ENCODE results near the gene SF1.
A peak's percentile ranks its signal among the peaks of the same experiment; 100 is the strongest.

The SF1 gene

GRCh38 chr11:64759722-64760719 lies 18.3 kb downstream of the SF1 start, which contains the start of gene PYGM:
TSS of gene PYGM (minus strand) at chr11:64759974. CDS start at chr11:64759898, 76 bp downstream.
- no peak for DNase-seq

- no peak for DNase-seq
Measured at GRCh38 chr11:64759131-64759721, 19.1 kb downstream of the SF1 start.

GRCh38 chr11:64758330-64759079 lies 19.8 kb downstream of the SF1 start:
- DNase-seq: no peak

GRCh38 chr11:64757549-64758329 lies 20.6 kb downstream of the SF1 start:
- DNase-seq: no peak

- DNase-seq: no peak
Measured at GRCh38 chr11:64755681-64756361, 22.5 kb downstream of the SF1 start.

GRCh38 chr11:64754919-64755662 lies 23.3 kb downstream of the SF1 start:
- DNase-seq: no peak

GRCh38 chr11:64754124-64754918 lies 24.0 kb downstream of the SF1 start:
- DNase-seq: no peak

- no peak for DNase-seq
Measured at GRCh38 chr11:64753380-64754123, 24.8 kb downstream of the SF1 start.

GRCh38 chr11:64753019-64753379 lies 25.3 kb downstream of the SF1 start:
- no peak for DNase-seq

- DNase-seq: no peak
Measured at GRCh38 chr11:64752175-64752970, 26.0 kb downstream of the SF1 start.

- DNase-seq: no peak
Measured at GRCh38 chr11:64751580-64751979, 26.8 kb downstream of the SF1 start.

GRCh38 chr11:64751136-64751535 lies 27.2 kb downstream of the SF1 start:
- no peak for DNase-seq

GRCh38 chr11:64750361-64751054 lies 27.8 kb downstream of the SF1 start:
- DNase-seq: no peak

- DNase-seq: no peak
Measured at GRCh38 chr11:64747961-64748665, 30.2 kb downstream of the SF1 start.

- no peak for DNase-seq
Measured at GRCh38 chr11:64746486-64746885, 31.9 kb downstream of the SF1 start.

- DNase-seq: peak; percentile 67
Measured at GRCh38 chr11:64745521-64746328, 32.6 kb downstream of the SF1 start.

- peak; percentile 53 for DNase-seq
Measured at GRCh38 chr11:64745189-64745520, 33.2 kb downstream of the SF1 start.

Measured in stimulated activated CD4-positive, alpha-beta T cell treated with anti-CD3 and anti-CD28 coated beads, Interleukin-4, amount 100 ng/mL, for 1 hour (primary cell).